K562 treated with DMSO at 1 percent for 48 hours (cell line): ENCODE measurements around the gene DPM2. TPM values are rescaled to one million over a fixed set of nuclear protein-coding genes. Genes with fewer than 3 reads are reported as not detected.

Experiments used
- total RNA-seq: library from RNA; unstranded; fragments of 300-600 nt; gene quantifications from 2 replicates; pipeline ENCODE4 v1.2.3, GENCODE V29; 2022; ENCODE audit warnings: low replicate concordance; ENCODE audit errors: extremely low read depth

The DPM2 gene, protein sequence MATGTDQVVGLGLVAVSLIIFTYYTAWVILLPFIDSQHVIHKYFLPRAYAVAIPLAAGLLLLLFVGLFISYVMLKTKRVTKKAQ
- not detected in 2 replicates for total RNA-seq

DNA sequence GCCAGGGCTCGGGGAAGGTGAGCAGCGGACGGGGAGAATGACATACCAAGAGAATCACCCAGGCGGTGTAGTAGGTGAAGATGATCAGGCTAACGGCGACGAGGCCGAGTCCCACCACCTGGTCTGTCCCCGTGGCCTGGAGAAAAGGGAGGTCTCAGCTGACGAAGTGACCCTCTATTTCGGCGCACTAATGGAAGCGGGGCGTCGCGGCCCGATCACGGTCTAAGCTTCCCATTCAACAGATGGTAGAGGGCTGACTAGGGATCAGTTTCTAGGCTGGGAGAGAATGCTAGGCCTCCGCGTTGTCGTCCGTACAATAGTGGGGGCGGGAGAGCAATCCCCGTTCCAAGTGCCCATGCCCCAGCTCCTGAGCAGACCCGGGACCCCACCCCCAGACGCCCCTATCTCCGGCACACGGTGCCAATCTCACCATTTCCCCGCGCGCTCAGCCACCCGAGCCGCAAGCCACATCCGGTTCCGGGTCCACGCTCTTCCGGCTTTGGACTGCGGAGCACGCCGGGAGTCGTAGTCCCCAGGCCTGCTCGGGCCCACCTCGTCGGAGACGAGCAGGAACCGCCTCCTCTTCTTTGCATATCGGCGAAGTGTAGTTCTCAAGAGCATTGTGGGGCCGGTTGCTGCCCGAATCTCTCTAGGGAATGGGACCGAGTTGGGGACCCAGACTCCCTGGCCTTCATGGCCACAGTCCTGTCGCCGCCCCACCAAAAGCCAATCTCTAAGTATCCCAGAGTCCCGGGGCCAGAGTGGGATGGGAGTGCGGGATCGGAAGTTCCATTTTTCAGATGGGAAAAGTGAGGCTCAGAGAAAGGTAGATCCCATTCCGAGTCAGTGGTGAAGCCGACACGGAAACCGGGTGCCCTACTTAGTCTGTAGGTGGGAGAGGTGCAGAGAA, at the start of gene DPM2:
DPM2 (minus strand) TSS at position 467 of the 910 bp plus-strand sequence; CDS start at position 433, 34 bp downstream.

DNA sequence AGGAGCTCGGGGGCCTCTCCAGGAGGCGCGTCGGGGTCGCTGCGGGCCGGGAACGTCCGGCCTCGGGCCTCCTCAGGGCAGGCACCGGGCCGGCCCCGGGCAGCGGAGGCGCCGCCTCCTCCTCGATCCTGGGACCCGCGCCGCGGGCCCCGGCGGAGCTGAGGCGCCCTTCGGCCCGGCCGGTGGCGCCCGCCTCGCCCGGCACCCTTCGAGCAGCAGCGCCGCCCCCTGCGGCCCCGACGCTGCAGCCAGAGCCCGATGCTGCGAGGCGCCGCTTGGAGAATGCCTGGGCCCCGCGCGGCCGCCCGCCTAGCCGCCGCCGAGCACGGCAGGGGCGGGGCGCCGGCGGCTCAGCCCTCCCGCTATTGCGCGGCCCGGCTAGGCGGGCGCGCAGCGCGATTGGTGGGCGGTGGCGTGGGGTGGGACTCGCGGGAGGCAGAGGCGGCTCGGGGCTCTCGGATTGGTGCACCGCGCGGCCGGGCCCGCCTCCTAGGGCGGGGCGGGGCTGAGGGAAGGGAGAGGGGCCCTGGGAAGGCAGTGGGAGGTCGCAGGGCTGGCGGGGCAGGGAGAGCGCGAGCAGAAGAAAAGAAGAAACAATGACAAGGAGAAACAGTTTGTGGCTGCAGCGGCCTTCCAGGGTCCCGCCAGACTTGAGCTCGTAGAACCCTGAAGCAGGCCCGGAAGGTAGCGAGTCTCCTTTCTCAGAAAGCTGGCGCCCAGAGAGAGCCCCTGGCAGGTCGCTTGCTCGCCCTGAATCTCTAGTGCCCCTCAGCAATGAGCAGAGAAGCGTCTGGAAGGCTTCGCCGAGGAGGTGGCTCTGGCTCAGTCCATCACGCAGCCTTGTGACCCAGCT, 43.3 kb upstream of the DPM2 start, which contains the start of gene EEIG1:
EEIG1 (minus strand) TSS at position 284 of the 853 bp plus-strand sequence. CDS start 852 bp downstream, outside the sequence.

DNA sequence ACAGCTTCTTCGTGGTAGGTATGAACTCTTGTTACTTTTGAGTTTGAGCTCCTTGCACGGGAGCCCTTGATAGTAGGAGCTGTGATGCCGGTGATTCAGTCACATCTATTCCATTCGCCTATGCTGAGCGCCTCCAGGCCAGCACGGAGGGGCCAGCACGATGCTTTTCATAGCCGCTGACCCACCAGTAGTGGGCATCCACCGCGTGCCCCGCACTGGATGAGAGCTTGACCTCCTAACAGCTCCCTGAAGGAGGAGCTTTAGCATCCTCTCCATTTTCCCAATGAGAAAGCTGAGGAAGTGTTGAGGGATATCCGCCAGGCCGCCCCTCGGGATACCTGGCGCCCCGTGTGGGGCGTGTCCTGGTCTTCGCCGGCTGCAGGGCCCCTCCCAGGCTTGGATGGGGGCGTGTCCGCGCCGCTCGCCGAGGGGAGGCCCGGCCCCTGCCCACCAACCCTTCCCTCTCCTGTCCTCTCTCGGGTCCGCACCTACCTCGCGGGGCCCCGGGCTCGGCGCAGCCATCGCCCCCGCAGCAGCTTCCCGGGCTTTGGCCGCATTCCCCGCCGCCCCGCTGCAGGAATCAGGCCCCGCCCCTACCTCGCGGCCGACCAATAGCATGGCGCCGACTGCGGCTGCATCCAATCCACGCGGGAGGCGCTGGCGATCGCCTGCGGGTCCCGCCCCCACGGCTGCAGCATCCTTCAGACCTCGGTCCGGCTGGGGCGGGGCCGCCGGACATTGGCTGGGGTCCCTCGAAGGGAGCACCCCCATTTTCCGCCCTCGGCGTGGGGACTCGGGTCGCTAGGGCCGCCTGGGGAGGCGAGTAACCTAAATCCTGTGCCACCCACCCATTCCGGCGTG, 7.2 kb downstream of the DPM2 start, which contains the start of gene PIP5KL1:
PIP5KL1 (minus strand) TSS at position 547 of the 861 bp plus-strand sequence; CDS start at position 522, 25 bp downstream.

DNA sequence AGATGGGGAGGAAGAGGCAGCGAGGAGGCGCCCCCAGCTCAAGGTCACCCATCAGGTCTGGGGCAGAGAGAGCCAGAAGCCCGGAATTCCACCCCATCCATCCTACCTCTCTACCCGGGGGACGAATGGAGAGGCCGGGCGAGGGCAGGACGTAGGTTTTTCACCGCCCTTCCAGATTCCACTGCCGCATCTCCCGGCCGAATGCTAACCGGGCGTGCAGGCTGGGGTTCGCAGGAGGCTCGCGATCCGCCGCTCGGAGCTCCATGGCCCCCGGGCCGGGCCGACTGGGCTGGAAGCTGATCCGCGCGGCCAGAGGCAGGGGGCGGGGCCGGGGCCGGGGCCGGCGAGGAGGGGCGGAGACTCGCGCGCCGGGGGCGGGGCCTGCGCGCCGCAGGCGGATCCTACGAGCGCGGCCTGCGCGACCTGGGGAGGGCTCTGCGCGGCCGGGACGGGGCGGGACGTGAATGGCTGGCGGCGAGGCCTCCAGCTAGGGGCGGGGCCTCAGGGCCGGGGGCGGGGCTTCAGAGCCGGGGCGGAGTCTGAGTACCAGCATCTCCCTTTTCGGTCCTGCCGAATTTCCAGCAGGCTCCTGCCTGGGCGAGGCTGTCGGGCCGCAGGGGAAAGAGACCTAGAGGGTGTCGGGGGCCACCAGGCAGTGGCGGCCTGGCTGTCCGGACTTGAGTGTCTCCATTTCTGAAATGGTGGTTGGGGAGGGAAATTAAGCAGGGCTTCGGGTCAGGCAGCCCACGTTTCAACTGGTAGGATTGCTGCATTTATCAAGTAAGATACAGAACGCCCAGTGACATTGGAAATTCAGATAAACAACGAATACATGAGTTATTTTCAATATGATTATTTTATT, 20.7 kb downstream of the DPM2 start, which contains the start of gene ST6GALNAC4:
ST6GALNAC4 (minus strand) TSS at position 322 of the 862 bp plus-strand sequence. CDS start 622 bp downstream, outside the sequence.

DNA sequence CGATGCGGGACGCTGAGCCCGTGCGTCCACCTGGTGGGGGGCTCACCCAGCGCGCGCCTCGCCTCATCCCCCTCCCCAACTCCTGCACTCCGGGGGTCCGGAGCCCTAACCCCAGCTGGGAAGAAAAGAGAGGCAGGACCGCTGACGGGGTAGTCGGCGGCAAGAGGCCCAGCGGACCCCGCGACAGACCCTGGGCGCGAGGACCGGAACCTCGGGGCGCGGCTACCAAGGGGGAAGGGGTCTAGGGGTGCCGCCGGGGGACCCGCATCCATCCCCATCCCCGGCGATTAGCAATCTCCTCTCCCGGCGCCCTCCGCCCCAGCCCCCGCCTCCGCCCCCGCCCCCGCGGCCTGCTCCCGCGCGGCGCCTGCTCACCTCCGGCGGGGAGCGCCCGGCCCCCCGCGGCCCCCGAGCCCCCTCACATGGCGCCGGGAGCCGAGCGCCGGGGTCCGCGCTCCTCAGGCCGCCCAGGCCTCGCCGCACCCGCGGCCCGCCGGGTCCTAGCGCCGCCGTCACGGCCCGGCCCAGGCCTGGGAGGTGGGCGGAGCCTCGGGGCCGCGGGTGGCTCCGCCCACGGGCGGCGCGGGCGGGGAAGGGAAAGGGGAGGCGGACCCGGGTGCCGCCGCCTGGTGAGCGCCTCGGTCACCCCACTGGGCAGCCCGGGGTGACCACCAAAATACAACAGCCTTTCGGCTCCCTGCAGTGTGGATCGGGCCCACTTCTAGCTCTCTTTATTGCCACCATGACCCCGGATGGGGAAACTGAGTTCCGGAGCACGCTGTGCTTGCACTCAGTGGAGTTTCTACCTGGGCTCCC, 38.3 kb downstream of the DPM2 start, which contains the start of gene ST6GALNAC6:
ST6GALNAC6 (minus strand) TSS at position 476 of the 816 bp plus-strand sequence. CDS start 1,622 bp downstream, outside the sequence.

Other genes starting within 250 kb of the DPM2 start
- not detected in 2 replicates for gene CFAP157, start 230.9 kb downstream of the DPM2 start, total RNA-seq
- gene PTRH1, start 222.2 kb downstream of the DPM2 start, total RNA-seq: not detected in 2 replicates
- not detected in 2 replicates for gene TTC16, start 221.8 kb downstream of the DPM2 start, total RNA-seq
- not detected in 2 replicates for gene TOR2A, start 202.6 kb downstream of the DPM2 start, total RNA-seq
- gene SH2D3C, start 159.2 kb downstream of the DPM2 start, total RNA-seq: not detected in 2 replicates
- not detected in 2 replicates for gene CDK9, start 151.8 kb downstream of the DPM2 start, total RNA-seq
- gene FPGS, start 135.0 kb downstream of the DPM2 start, total RNA-seq: not detected in 2 replicates
- gene ENG, start 83.2 kb downstream of the DPM2 start, total RNA-seq: not detected in 2 replicates
- not detected in 2 replicates for gene AK1, start 60.2 kb downstream of the DPM2 start, total RNA-seq
- gene ST6GALNAC6, start 38.3 kb downstream of the DPM2 start, total RNA-seq: not detected in 2 replicates
- gene ST6GALNAC4, start 20.8 kb downstream of the DPM2 start, total RNA-seq: not detected in 2 replicates
- not detected in 2 replicates for gene PIP5KL1, start 7.1 kb downstream of the DPM2 start, total RNA-seq
- gene EEIG1, start 43.1 kb upstream of the DPM2 start, total RNA-seq: not detected in 2 replicates
- not detected in 2 replicates for gene NAIF1, start 129.5 kb upstream of the DPM2 start, total RNA-seq
- not detected in 2 replicates for gene SLC25A25, start 130.4 kb upstream of the DPM2 start, total RNA-seq
- gene PTGES2, start 189.9 kb upstream of the DPM2 start, total RNA-seq: not detected in 2 replicates
- not detected in 2 replicates for gene LCN2, start 211.6 kb upstream of the DPM2 start, total RNA-seq
- gene BBLN, start 222.4 kb upstream of the DPM2 start, total RNA-seq: not detected in 2 replicates